ENCODE results near the gene GAGE12E.
"Not testable (repeated sequence)": the region's sequence is repeated elsewhere in the genome, so short reads cannot be mapped to it uniquely, and the experiment has no call there.

DNA sequence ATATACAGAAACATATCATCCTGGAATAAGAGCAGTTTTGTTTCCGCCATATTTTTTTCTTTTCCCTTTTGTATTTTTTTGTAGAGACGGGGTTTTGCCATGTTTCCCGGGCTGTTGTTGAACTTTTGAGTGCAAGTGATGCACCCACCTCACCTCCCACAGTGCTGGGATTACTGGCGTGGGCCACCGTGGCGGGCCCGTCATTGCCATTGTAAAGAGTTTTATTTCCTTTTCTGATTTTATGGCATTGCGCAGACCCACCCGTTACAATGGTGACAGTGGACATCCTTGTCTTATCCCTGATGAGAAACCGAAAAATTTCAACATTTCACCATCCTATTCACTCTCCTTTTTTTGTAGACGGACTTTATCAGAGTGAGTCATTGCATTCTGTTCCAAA, 17.6 kb downstream of the GAGE12E start:
- TF ChIP-seq, protein P1, sequence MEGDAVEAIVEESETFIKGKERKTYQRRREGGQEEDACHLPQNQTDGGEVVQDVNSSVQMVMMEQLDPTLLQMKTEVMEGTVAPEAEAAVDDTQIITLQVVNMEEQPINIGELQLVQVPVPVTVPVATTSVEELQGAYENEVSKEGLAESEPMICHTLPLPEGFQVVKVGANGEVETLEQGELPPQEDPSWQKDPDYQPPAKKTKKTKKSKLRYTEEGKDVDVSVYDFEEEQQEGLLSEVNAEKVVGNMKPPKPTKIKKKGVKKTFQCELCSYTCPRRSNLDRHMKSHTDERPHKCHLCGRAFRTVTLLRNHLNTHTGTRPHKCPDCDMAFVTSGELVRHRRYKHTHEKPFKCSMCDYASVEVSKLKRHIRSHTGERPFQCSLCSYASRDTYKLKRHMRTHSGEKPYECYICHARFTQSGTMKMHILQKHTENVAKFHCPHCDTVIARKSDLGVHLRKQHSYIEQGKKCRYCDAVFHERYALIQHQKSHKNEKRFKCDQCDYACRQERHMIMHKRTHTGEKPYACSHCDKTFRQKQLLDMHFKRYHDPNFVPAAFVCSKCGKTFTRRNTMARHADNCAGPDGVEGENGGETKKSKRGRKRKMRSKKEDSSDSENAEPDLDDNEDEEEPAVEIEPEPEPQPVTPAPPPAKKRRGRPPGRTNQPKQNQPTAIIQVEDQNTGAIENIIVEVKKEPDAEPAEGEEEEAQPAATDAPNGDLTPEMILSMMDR (IDR thresholded peaks at IDR 0.05): not testable (repeated sequence)
- not testable (repeated sequence) for TF ChIP-seq POLR2A (IDR thresholded peaks at IDR 0.05)
